GM19035 (cell line): ENCODE measurements around the gene SLAMF9.

Source experiments
- ATAC-seq: cut with Tn5 transposase; IDR thresholded peaks from one replicate; pipeline ENCODE4 v1.9.1; 2021; ENCODE audit not compliant: unreplicated experiment

SLAMF9 gene

GRCh38 chr1:159946242-159947187 is 7.5 kb downstream of the SLAMF9 start:
- ATAC-seq, result no peak

- ATAC-seq, result peak; percentile 69
Observed at GRCh38 chr1:159945483-159946241, 8.4 kb downstream of the SLAMF9 start, which contains the start of gene IGSF9. IGSF9 (minus strand) TSS chr1:159945613; CDS start chr1:159943454, 2,159 bp downstream.

GRCh38 chr1:159944623-159945455 is 9.2 kb downstream of the SLAMF9 start:
- no peak for ATAC-seq

GRCh38 chr1:159943908-159944622 is 10.0 kb downstream of the SLAMF9 start:
- ATAC-seq, result no peak

GRCh38 chr1:159943278-159943640 is 10.8 kb downstream of the SLAMF9 start:
- no peak for ATAC-seq

GRCh38 chr1:159942632-159943277 is 11.3 kb downstream of the SLAMF9 start:
- no peak for ATAC-seq

GRCh38 chr1:159941591-159942560 is 12.2 kb downstream of the SLAMF9 start:
- ATAC-seq, result no peak

- ATAC-seq, result no peak
Observed at GRCh38 chr1:159941141-159941540, 12.9 kb downstream of the SLAMF9 start.

GRCh38 chr1:159940006-159940620 is 13.9 kb downstream of the SLAMF9 start:
- ATAC-seq, result no peak

GRCh38 chr1:159939678-159940002 is 14.4 kb downstream of the SLAMF9 start:
- no peak for ATAC-seq

- ATAC-seq, result no peak
Observed at GRCh38 chr1:159938905-159939677, 14.9 kb downstream of the SLAMF9 start.

- no peak for ATAC-seq
Observed at GRCh38 chr1:159938211-159938852, 15.7 kb downstream of the SLAMF9 start.

GRCh38 chr1:159937054-159937750 is 16.8 kb downstream of the SLAMF9 start:
- no peak for ATAC-seq

GRCh38 chr1:159936273-159936904 is 17.6 kb downstream of the SLAMF9 start:
- ATAC-seq, result no peak

- ATAC-seq, result no peak
Observed at GRCh38 chr1:159935719-159936272, 18.2 kb downstream of the SLAMF9 start.

- ATAC-seq, result no peak
Observed at GRCh38 chr1:159935305-159935704, 18.7 kb downstream of the SLAMF9 start.
